Measurements from ENCODE around the gene SOX18.

- no peak for TF ChIP-seq POLR2A (IDR thresholded peaks at IDR 0.05; ENCODE audit: low read depth, low read length)
- TF ChIP-seq TAF1 (IDR thresholded peaks at IDR 0.05; ENCODE audit: low read depth, low read length), result no peak
- TF ChIP-seq POLR2AphosphoS5 (IDR thresholded peaks at IDR 0.05; ENCODE audit: low read depth, low read length), result no peak
- no peak for TF ChIP-seq SPI1 (IDR thresholded peaks at IDR 0.05; ENCODE audit: low read depth, low read length)
- no peak for TF ChIP-seq PAX5 (IDR thresholded peaks at IDR 0.05; ENCODE audit: insufficient read depth, low read length, severe bottlenecking)
Measured at GRCh38 chr20:64065974-64066343, 16.5 kb upstream of the SOX18 start.
